HEK293 (cell line): ENCODE results near the gene HARBI1.

Experiments
- SETDB1 ChIP-seq: IDR thresholded peaks from one replicate; pipeline ENCODE4 v1.6.1; 2017; ENCODE audit warnings: mild to moderate bottlenecking, low read length, moderate library complexity, mixed read lengths; ENCODE audit not compliant: insufficient read length
- SP2 ChIP-seq: fragments of 450-650 bp; formaldehyde crosslinking; IDR thresholded peaks from 2 replicates; pipeline ENCODE4 v1.5.1; 2016; ENCODE audit warnings: missing biosample characterization, missing genetic modification characterization
- TF ChIP-seq, protein P1 (sequence below): fragments of 450-650 bp; formaldehyde crosslinking; IDR thresholded peaks from 2 replicates; pipeline ENCODE4 v1.5.1; 2016; ENCODE audit warnings: missing biosample characterization, missing genetic modification characterization
- TF ChIP-seq, protein P2 (sequence below): fragments of 450-650 bp; formaldehyde crosslinking; IDR thresholded peaks from 2 replicates; pipeline ENCODE4 v1.5.1; 2016; ENCODE audit warnings: missing biosample characterization, missing genetic modification characterization
- TF ChIP-seq, protein P3 (sequence below): fragments of 450-650 bp; formaldehyde crosslinking; IDR thresholded peaks from 2 replicates; pipeline ENCODE4 v1.5.1; 2016; ENCODE audit warnings: missing biosample characterization, missing genetic modification characterization, low read depth
- TF ChIP-seq, protein P4 (sequence below): fragments of 450-650 bp; formaldehyde crosslinking; IDR thresholded peaks from 2 replicates; pipeline ENCODE4 v1.5.1; 2016; ENCODE audit warnings: missing biosample characterization, missing genetic modification characterization, borderline replicate concordance

DNA sequence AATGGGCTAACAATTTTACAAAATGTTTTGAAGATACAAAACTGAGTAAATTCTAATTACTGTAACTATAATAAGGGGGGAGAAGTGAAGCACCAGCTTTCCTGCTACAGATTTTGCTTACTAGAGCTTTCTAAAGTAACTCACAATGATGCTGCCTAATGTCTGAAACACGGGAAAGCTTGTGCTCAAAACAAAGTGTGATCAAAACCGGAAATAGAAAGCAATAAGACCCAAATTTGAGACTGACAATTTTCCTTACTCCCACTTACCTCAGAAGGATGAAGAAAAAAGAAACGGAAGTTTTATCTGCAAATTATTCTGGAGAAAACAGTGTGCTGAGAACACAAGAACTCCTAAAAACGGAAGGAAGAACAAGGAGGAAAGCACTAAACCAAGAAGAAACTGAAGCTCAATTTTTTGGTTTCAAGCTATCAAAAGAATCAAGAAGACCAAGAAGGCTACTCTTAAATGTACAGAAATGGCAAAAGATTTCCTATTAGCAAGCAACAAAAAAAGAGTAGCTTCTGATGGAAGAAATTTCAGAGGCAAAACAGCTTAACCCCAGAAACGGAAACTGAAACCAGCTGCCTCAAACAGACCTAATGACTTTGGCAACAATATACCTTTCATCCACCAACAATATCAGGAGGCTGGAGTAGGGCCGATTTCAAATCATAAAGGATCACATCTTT lies 56.6 kb downstream of the HARBI1 start:
- TF ChIP-seq, protein P1, sequence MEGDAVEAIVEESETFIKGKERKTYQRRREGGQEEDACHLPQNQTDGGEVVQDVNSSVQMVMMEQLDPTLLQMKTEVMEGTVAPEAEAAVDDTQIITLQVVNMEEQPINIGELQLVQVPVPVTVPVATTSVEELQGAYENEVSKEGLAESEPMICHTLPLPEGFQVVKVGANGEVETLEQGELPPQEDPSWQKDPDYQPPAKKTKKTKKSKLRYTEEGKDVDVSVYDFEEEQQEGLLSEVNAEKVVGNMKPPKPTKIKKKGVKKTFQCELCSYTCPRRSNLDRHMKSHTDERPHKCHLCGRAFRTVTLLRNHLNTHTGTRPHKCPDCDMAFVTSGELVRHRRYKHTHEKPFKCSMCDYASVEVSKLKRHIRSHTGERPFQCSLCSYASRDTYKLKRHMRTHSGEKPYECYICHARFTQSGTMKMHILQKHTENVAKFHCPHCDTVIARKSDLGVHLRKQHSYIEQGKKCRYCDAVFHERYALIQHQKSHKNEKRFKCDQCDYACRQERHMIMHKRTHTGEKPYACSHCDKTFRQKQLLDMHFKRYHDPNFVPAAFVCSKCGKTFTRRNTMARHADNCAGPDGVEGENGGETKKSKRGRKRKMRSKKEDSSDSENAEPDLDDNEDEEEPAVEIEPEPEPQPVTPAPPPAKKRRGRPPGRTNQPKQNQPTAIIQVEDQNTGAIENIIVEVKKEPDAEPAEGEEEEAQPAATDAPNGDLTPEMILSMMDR = no peak
- TF ChIP-seq, protein P2, sequence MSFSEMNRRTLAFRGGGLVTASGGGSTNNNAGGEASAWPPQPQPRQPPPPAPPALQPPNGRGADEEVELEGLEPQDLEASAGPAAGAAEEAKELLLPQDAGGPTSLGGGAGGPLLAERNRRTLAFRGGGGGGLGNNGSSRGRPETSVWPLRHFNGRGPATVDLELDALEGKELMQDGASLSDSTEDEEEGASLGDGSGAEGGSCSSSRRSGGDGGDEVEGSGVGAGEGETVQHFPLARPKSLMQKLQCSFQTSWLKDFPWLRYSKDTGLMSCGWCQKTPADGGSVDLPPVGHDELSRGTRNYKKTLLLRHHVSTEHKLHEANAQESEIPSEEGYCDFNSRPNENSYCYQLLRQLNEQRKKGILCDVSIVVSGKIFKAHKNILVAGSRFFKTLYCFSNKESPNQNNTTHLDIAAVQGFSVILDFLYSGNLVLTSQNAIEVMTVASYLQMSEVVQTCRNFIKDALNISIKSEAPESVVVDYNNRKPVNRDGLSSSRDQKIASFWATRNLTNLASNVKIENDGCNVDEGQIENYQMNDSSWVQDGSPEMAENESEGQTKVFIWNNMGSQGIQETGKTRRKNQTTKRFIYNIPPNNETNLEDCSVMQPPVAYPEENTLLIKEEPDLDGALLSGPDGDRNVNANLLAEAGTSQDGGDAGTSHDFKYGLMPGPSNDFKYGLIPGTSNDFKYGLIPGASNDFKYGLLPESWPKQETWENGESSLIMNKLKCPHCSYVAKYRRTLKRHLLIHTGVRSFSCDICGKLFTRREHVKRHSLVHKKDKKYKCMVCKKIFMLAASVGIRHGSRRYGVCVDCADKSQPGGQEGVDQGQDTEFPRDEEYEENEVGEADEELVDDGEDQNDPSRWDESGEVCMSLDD (tag by site-specific recombination) = no peak
- TF ChIP-seq, protein P3, sequence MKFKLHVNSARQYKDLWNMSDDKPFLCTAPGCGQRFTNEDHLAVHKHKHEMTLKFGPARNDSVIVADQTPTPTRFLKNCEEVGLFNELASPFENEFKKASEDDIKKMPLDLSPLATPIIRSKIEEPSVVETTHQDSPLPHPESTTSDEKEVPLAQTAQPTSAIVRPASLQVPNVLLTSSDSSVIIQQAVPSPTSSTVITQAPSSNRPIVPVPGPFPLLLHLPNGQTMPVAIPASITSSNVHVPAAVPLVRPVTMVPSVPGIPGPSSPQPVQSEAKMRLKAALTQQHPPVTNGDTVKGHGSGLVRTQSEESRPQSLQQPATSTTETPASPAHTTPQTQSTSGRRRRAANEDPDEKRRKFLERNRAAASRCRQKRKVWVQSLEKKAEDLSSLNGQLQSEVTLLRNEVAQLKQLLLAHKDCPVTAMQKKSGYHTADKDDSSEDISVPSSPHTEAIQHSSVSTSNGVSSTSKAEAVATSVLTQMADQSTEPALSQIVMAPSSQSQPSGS (tag by site-specific recombination) = no peak
- TF ChIP-seq SETDB1 (no peak), SP2 (no peak)
- TF ChIP-seq, protein P4, sequence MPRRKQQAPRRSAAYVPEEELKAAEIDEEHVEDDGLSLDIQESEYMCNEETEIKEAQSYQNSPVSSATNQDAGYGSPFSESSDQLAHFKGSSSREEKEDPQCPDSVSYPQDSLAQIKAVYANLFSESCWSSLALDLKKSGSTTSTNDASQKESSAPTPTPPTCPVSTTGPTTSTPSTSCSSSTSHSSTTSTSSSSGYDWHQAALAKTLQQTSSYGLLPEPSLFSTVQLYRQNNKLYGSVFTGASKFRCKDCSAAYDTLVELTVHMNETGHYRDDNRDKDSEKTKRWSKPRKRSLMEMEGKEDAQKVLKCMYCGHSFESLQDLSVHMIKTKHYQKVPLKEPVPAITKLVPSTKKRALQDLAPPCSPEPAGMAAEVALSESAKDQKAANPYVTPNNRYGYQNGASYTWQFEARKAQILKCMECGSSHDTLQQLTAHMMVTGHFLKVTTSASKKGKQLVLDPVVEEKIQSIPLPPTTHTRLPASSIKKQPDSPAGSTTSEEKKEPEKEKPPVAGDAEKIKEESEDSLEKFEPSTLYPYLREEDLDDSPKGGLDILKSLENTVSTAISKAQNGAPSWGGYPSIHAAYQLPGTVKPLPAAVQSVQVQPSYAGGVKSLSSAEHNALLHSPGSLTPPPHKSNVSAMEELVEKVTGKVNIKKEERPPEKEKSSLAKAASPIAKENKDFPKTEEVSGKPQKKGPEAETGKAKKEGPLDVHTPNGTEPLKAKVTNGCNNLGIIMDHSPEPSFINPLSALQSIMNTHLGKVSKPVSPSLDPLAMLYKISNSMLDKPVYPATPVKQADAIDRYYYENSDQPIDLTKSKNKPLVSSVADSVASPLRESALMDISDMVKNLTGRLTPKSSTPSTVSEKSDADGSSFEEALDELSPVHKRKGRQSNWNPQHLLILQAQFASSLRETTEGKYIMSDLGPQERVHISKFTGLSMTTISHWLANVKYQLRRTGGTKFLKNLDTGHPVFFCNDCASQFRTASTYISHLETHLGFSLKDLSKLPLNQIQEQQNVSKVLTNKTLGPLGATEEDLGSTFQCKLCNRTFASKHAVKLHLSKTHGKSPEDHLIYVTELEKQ (tag by site-specific recombination) = no peak
